CD4-positive, alpha-beta T cell treated with Interleukin-4 for 4 hours (primary cell): ENCODE results near the gene ZNRF3.
"Not testable (repeated sequence)": the region's sequence is repeated elsewhere in the genome, so short reads cannot be mapped to it uniquely, and the experiment has no call there.

Experiments used
- DNase-seq: peaks from one replicate; pipeline ENCODE4 v3.0.0-alpha.2; 2020

ZNRF3 gene

GRCh38 chr22:28882878-28883656 lies at the start of gene ZNRF3:
ZNRF3 (plus strand) TSS chr22:28883572; CDS start chr22:28883767, 195 bp downstream.
- DNase-seq, result peak; percentile 89

- DNase-seq, result no peak
These were observed 47.7 kb upstream of the ZNRF3 start for GRCh38 chr22:28835630-28836189.

GRCh38 chr22:28837640-28838039 lies 45.7 kb upstream of the ZNRF3 start:
- DNase-seq, result no peak

- DNase-seq, result no peak
These were observed 44.4 kb upstream of the ZNRF3 start for GRCh38 chr22:28838971-28839370.

GRCh38 chr22:28841111-28841510 lies 42.3 kb upstream of the ZNRF3 start:
- DNase-seq, result no peak

GRCh38 chr22:28843633-28844032 lies 39.7 kb upstream of the ZNRF3 start:
- DNase-seq, result no peak

GRCh38 chr22:28844277-28844676 lies 39.1 kb upstream of the ZNRF3 start:
- not testable (repeated sequence) for DNase-seq

- DNase-seq, result no peak
These were observed 36.4 kb upstream of the ZNRF3 start for GRCh38 chr22:28846994-28847393.

- peak; percentile 64 for DNase-seq
These were observed 27.8 kb upstream of the ZNRF3 start for GRCh38 chr22:28855355-28856094.

GRCh38 chr22:28856095-28856455 lies 27.3 kb upstream of the ZNRF3 start:
- DNase-seq, result no peak

- DNase-seq, result no peak
These were observed 26.1 kb upstream of the ZNRF3 start for GRCh38 chr22:28857288-28857687.

GRCh38 chr22:28864878-28865596 lies 18.3 kb upstream of the ZNRF3 start:
- no peak for DNase-seq

GRCh38 chr22:28867191-28867590 lies 16.2 kb upstream of the ZNRF3 start:
- no peak for DNase-seq

- DNase-seq, result peak; percentile 8
These were observed 15.0 kb upstream of the ZNRF3 start for GRCh38 chr22:28868389-28868788.

- no peak for DNase-seq
These were observed 13.6 kb upstream of the ZNRF3 start for GRCh38 chr22:28869736-28870135.

- DNase-seq, result no peak
These were observed 10.0 kb upstream of the ZNRF3 start for GRCh38 chr22:28873183-28873963.

- DNase-seq, result no peak
These were observed 9.3 kb upstream of the ZNRF3 start for GRCh38 chr22:28874061-28874460.

- no peak for DNase-seq
These were observed 8.5 kb upstream of the ZNRF3 start for GRCh38 chr22:28874811-28875320.

GRCh38 chr22:28882545-28882877 lies 861 bp upstream of the ZNRF3 start:
- no peak for DNase-seq

GRCh38 chr22:28883657-28883916 lies 215 bp downstream of the ZNRF3 start:
- no peak for DNase-seq

GRCh38 chr22:28883917-28884746 lies 760 bp downstream of the ZNRF3 start:
- DNase-seq, result no peak
